GM19043 (cell line): Measurements from ENCODE around the gene PEX6.
"Not testable (repeated sequence)": the region's sequence is repeated elsewhere in the genome, so short reads cannot be mapped to it uniquely, and the experiment has no call there.

ENCODE experiments used
- ATAC-seq: cut with Tn5 transposase; IDR thresholded peaks from one replicate; pipeline ENCODE4 v1.9.1; 2021; ENCODE audit warnings: low read depth; ENCODE audit not compliant: unreplicated experiment

The PEX6 gene

DNA sequence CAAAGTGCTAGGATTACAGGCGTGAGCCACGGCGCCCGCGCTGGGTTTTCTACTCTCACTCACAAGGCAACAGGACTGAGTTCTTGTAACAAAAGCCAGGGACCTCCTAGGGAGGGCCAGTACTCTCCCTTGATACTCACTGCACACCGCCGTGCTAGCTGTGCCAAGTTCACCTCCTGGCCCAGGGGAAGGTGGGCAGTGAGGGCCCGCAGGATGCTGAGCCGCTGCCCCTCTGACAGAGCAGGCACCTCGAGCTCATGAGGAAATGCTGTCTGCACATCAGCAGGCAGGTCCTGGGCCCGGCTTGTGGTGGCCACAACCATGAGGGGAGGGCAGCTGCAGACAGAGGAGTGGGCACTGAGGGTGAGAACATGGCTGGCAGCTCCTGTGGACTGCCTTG, 11.8 kb downstream of the PEX6 start:
- no peak for ATAC-seq

DNA sequence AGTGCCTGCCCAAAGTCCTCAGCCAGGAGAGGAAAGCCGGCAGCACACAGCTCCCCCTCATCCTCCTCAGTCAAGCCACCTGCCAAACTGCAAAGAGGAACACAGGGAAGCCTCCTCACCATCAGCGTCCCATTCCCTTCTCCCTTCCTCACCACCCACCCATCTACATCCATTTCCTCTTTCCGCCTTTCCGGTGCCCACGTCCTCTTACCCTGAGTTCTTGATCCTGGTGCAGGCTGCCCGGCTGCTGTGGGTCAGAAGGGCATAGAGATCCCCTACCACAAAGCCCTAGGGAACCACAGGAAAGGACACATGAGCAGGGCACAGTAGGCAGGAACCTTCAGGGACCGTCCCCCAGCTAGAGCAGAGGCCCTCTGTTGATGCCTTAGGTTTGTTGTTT, 12.4 kb downstream of the PEX6 start:
- ATAC-seq: no peak

DNA sequence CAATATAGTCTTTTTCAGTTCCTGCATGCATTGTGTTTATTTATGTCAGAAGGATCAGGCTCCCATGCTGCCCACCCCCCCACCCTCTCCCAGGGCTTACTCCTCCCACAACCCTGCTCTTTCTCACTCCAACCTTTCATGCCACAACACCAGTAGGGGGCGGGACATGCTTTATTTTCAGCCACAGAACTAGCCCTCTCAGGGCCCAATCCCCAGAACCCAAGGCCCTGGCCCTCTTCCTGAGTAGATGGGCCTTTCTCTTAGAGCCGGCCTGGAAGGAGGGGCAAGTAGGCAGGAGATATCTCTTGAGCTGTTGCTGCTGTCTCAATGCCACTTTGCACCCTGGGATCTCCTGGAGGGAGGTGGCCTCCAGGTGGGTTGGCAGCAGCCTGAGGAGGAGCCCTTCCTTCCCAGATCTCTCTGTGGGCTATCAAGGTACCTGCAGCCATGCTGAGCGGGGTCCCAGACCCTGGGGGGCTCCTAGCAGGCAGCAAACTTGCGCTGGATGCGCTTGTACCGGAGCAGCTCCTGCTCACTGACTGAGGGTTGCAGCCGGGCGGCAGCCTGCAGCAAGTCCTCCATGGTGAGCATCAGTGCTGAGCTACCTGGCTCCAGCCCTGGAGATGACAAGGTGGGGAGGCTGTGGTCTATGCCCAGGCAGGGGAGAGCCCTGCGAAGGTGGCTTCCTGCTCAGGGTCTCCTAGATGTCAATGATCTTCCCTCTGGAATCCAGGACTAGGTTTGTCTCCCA, 15.0 kb downstream of the PEX6 start:
- ATAC-seq: no peak

DNA sequence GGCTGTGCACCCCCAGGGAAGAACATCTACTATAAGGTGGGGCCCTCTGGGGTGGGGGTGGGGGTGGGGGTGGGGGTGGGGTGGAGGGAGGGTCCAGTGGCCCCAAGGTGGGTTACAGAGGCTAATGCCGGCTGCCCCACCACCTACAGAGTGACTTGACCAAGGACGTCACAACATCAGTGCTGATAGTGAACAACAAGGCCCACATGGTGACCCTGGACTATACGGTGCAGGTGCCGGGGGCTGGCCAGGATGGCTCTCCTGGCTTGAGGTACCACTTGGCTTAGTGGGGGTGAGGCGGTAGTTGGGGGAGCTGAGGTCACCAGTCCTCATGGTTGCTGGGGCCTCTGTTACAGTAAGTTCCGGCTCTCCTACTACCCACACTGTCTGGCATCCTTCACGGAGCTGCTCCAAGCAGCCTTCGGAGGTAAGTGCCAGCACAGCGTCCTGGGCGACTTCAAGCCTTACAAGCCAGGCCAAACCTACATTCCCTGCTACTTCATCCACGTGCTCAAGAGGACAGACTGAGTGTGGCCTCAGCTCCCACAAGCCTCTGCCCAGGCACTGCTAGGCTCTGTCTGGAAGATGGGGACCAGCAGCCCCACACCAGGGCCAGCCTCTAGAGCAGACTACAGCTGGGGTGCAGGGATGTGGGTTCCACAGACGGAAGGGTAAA, 15.7 kb downstream of the PEX6 start:
- no peak for ATAC-seq

DNA sequence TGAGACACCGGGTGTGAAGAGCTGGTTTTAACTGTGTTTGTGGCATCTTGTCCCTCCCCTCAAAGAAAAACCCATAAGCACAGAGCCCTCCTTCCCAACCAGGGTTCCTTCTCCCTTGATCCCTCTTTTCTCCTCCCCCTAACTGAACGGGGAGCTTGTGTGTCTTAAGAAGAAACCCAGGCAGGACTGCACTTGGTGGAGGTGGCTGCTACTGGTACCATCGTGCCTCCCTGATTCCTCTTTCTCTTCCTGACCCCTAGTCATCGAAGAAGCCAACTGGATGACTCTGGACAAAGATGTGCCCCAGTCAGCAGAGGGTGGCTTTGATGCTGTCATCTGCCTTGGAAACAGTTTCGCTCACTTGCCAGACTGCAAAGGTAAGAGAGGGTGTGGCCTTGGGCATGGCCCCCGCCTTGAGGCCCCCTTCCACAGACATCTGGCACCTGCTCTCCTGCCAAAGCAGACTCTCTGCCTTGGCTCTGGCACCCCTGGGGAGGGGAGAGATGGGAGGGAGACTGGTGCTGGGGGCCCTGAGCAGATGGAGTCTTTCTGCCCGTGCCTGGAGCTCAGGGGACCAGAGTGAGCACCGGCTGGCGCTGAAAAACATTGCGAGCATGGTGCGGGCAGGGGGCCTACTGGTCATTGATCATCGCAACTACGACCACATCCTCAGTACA, 16.3 kb downstream of the PEX6 start:
- no peak for ATAC-seq

DNA sequence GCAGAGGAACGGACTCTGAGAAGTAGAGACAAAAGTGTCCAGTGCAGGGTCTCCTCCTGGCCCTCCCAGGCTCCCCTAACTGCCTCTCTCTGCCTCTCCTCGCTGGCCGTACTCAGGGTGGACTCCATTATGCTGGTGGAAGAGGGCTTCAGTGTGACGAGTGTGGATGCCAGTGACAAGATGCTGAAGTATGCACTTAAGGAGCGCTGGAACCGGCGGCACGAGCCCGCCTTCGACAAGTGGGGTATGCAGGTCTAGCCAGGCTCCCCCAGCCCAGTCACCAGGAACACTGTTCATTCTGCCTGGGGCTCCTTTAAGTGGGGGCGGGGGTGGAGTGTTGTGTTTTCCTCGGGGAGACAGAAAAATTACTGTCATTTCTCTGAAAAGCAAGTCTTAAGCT, 16.9 kb downstream of the PEX6 start:
- ATAC-seq: no peak

DNA sequence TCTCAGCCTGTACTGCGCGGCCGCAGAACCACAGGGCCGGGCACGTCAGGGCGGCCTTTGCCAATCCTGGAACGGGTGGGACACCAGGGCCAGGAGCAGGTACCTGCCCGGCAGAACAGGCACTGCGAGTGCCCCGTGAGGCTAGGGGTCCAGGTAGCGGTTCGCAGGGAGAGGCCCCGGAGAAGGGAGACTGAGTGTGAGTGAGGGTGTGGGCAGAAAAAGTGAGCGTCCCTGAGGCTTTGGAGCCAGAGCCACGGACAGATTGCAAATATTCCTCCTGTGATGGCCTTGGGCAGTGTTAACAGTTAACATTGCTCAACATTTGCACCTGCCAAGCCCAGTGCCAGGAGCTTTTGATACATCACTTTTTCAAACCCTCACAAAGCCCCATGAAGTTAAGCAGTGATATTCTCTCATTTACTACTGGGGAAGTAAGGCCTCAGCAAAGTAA, 17.9 kb downstream of the PEX6 start:
- no peak for ATAC-seq

DNA sequence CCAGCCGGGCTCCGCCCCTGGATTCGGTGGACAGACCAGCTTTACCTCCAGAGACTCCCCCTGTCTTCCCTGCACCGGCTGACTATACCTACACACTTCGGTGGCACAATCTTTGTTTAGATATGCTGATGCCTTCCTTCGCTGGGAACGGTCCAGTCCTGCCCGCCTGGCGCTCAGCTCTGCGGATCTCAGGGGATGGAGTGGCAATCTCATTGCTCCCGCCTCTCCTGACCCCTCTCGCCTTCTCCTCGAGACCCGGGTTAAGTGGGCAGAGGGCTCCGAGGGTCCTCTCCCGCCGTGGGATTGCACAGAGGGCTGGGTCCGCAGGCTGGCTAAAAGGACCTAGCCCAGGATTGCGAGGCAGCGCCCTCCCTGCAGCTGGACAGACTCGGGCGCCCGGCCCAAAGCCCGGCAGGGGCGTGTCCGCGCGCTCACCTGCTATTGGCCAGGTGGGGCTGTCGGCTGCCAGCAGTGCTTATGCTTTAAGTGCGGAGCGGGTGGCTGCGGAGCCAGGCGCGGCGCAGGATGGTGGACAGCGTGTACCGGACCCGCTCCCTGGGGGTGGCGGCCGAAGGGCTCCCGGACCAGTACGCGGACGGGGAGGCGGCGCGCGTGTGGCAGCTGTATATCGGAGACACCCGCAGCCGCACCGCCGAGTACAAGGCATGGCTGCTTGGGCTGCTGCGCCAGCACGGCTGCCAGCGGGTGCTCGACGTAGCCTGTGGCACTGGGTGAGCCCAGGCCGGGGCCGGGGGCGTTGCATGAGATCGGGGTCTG, 18.6 kb downstream of the PEX6 start, which contains the start of gene GNMT:
GNMT (plus strand) TSS at position 512 of the 777 bp plus-strand sequence; CDS start at position 526, 14 bp downstream.
- ATAC-seq: no peak

DNA sequence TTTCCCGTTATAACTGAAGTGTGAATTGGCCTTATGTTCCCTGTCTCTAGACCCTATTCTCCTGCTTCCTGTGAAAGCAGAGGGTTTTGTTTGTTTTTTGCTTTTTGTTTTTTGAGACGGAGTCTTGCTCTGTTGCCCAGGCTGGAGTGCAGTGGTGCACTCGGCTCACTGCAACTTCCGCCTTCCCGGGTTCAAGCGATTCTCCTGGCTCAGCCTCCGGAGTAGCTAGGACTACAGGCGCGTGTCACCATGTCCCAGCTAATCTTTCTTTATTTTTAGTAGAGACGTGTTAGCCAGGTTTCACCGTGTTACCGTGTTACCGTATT, 19.1 kb downstream of the PEX6 start:
- no peak for ATAC-seq

DNA sequence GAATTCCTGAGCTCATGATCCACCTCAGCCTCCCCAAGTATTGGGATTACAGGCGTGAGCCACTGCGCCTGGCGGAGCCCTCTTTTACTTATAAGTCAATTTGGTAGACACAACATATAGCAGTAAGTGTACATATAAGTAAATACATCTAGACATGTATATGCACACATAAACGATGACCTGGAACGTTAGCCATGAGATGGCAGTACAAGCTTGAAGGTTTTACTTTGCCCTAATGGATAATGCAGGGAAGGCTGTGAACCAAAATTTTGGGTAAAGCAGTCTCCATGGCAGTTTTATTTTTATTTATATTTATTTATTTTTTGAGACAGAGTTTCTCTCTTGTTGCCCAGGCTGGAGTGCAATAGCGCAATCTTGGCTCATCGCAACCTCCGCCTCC, 20.9 kb downstream of the PEX6 start:
- no peak for ATAC-seq

DNA sequence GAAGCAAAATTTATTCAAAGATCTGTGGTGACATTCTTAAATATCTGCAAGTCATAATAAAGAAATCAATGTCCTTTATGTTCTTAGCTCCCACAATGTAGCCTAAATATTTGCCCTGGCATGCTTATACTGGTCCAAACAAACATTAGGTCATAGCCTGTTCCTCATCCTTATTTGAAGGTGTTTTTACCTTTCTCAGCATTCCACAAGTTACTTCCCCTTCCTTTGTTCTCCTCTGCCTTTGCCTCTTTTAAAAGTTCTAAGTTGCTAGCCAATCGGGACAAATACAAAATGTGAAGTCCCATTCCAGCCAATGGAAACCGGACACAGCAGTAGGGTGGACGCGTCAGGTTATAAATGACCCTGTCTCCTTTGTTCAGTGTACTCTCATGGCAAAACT, 24.6 kb downstream of the PEX6 start:
- not testable (repeated sequence) for ATAC-seq

DNA sequence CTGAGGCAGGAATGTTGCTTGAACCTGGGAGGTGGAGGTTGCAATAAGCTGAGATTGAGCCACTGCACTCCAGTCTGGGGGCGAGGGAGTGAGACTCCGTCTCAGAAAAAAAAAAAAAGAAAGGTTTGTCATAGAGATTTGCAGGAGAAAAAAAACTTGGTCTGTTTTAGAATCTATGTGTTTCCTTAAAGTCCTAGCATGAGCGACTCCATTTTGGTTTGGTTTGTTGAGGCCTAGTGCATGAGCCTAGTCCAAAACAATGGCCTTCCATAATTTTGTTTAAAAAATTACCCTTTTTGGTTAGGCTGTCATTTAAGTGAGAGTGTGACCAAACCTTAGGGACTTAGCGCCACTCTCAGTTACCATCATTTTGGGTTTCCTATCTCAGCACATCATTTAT, 26.6 kb downstream of the PEX6 start:
- ATAC-seq: no peak

DNA sequence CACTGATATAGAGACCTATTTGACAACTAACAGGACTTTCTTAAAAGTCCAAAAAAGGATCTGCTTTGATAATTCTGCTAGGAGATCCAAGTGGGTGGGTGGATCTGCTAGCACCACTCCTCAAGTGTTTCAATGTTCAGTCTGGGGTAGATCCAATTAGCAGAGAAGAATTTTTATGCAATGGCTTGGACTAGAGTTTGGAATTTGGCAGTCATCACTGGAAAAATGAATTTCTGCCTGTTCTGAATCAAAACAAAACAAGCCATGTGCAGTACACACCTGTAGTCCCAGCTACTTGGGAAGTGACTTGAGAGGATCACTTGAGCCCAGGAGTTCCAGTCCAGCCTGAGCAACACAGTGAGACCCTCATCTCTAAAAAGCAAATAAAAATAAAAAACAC, 31.0 kb downstream of the PEX6 start:
- ATAC-seq: no peak

DNA sequence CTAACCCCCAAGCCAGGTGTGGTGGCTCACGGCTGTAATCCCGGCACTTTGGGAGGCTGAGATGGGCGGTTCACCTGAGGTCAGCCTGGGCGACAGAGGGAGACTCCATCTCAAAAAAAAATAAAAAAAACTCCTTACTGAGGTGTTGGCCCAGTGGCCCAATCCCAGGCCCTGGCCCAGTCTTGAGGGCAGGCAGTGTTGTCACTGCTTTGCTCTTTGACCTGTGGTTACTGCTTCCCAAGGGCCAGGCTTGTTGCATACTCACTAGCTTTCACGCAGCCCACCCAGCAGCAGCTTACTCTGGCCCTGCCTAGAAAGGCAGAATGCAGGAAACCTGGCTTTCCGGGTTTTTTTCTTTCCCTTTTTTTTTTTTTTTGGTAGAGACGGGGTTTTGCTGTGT, 36.5 kb downstream of the PEX6 start:
- ATAC-seq: no peak

DNA sequence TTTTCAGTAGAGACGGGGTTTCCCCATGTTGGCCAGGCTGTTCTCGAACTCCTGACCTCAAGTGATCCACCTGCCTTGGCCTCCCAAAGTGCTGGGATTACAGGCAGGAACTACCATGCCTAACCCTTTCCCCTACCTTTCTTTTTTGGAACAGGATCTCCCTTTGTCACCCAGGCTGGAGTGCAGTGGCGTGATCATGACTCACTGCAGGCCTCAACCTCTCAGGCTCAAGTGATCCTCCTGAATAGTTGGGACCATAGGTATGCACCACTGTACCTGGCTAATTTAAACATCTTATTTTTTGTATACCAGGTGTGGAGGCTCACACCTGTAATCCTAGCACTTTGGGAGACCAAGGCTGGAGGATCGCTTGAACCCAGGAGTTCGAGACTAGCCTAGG, 37.6 kb downstream of the PEX6 start:
- not testable (repeated sequence) for ATAC-seq

DNA sequence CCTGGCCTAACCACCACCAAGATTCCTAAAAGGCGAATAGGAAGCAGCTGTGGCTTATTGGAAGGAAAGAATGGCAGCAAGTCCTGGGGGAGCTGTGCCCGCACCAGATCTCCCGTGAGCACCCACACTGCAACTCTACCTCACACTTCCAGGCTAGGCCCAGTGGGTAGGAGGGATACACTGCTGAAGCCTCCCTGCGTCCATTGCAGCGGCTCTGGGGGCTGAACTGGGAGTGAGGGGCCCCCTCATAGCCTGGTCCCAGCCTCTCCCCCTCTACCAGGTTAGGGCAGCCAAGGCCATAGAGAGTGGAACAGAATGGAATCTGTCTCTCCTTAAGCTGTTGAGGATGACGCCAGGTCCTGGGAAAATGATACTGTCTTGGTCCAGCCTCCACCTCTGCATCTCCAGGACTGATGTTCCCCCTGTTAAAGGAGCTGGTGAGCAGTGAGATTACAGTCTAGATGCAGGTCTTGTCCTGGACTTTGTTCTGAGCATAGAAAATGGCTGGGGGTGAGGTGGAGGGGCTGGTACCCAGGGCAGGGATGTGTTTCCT, 38.4 kb downstream of the PEX6 start:
- ATAC-seq: no peak

DNA sequence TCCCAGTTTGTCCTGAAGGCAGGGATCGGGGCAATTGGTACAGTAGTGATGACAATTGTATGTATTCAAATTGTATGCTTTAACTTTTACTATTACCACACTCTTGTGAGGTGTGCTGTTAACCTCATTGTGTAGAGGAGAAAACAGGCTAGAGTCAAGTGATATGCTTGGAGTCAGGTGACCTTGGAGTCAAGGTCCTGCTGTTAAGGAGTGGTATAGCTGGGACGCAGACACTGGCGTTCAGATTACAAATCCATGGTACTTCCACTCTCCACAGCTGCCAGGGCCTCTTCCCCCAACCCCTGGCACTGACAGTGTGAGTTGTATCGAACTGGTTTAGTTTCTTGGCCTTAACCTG, 39.2 kb downstream of the PEX6 start:
- ATAC-seq: no peak

DNA sequence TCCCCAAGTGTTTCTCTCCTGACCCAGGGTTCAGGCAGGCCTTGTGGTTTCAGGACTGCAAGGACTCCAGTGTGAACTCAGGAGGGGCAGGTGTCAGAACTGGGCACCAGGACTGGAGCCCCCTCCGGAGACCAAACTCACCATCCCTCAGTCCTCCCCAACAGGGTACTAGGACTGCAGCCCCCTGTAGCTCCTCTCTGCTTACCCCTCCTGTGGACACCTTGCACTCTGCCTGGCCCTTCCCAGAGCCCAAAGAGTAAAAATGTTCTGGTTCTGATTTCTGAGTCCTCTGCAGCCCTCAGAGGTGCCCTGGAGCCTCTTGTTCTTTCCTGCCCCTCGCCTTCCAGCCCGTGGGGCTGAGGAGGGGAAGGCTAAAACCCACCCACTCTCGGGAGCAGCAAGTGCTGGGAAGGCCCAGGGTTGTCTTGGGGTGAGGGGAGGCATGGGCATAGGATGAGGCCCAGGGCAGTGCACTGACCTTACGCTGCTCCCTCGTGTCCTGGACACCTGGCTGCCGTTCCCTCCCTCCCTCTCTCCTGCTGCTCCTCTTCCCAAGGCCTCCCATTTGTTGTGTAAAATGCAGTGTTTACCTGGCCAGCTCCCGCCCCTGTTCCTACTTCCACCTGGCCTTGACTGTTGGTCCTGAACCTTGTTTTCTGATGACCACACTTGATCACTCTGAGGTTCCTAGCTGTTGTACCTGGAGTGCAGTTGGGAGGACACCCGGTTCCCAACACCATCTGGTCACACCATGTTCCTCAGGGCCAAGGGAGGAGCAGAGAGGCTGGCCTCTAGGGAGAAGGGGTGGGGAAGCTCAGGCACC, 39.8 kb downstream of the PEX6 start:
- ATAC-seq: no peak

DNA sequence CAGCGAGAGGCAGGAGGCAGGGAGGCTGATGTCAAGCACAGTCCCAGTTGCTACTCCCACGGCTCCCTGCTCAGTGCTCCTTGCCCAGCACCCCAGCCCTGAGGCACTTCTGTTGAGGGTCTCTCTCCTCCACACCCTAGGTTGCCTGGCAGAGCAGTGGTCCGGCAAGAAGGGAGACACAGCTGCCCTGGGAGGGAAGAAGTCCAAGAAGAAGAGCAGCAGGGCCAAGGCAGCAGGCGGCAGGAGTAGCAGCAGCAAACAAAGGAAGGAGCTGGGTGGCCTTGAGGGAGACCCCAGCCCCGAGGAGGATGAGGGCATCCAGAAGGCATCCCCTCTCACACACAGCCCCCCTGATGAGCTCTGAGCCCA, 40.6 kb downstream of the PEX6 start:
- no peak for ATAC-seq
